PC-3 (cell line): ENCODE results near the gene ADORA1. TPM values are rescaled to one million over a fixed set of nuclear protein-coding genes. Genes with fewer than 3 reads are reported as not detected.

Experiments used
- ATAC-seq: fragments of 200-7000 bp; cut with Tn5 transposase; 2 replicates; pipeline ENCODE4 v1.9.1; 2020; ENCODE audit warnings: mild to moderate bottlenecking, moderate library complexity
- BruUV-seq: library from RNA; stranded (reverse); fragments of 400-500 nt; replicated peaks from 2 replicates; lab custom pipeline; 2021; lab: Mats Ljungman, UMichigan
- CTCF ChIA-PET: fragments of 300-600 bp; sonication (Branson Sonifier 250); formaldehyde crosslinking; loops from one replicate; lab custom pipeline; 2022; ENCODE audit warnings: antibody characterized with exemption; lab: Charles Lee
- POLR2A ChIA-PET: fragments of 300-600 bp; sonication (Branson Sonifier 250); formaldehyde crosslinking; loops from one replicate; lab custom pipeline; 2022; ENCODE audit warnings: antibody characterized with exemption; ENCODE audit not compliant: unreplicated experiment; lab: Charles Lee
- DNase-seq: peaks from one replicate; pipeline ENCODE4 v3.0.0-alpha.2; 2015
- H2AFZ ChIP-seq: fragments of 300-600 bp; sonication (generic); 2 replicates; pipeline ENCODE4 v1.6.0; 2016; ENCODE audit warnings: antibody characterized with exemption, low read length
- H3F3A ChIP-seq: fragments of 300-600 bp; sonication (generic); one replicate; pipeline ENCODE4 v1.6.0; 2017; ENCODE audit warnings: antibody characterized with exemption, low read length, control low read depth, mild to moderate bottlenecking; ENCODE audit not compliant: unreplicated experiment
- H3K27ac ChIP-seq: fragments of 300-600 bp; sonication (generic); 2 replicates; pipeline ENCODE4 v1.5.1; 2016; ENCODE audit warnings: mild to moderate bottlenecking, low read length
- H3K27me3 ChIP-seq: fragments of 300-600 bp; sonication (generic); 2 replicates; pipeline ENCODE4 v1.6.1; 2016; ENCODE audit warnings: low read length, mixed read lengths
- H3K36me3 ChIP-seq: fragments of 300-600 bp; sonication (generic); 2 replicates; pipeline ENCODE4 v1.6.1; 2016; ENCODE audit warnings: low read depth, mixed run types, low read length, mixed read lengths
- H3K4me1 ChIP-seq: fragments of 300-600 bp; sonication (generic); 2 replicates; pipeline ENCODE4 v1.5.1; 2016; ENCODE audit warnings: low read length; ENCODE audit not compliant: insufficient read depth
- H3K4me2 ChIP-seq: fragments of 300-600 bp; sonication (generic); 2 replicates; pipeline ENCODE4 v1.6.0; 2016; ENCODE audit warnings: low read length
- H3K4me3 ChIP-seq: fragments of 300-600 bp; sonication (generic); 2 replicates; pipeline ENCODE4 v1.5.1; 2016; ENCODE audit warnings: mild to moderate bottlenecking, low read length, mixed read lengths
- H3K79me2 ChIP-seq: fragments of 300-600 bp; sonication (generic); 2 replicates; pipeline ENCODE4 v1.6.1; 2017; ENCODE audit warnings: low read length, mixed read lengths
- H3K9ac ChIP-seq: fragments of 300-600 bp; sonication (generic); 2 replicates; pipeline ENCODE4 v1.6.0; 2016; ENCODE audit warnings: mild to moderate bottlenecking, low read length
- H3K9me2 ChIP-seq: fragments of 300-600 bp; sonication (generic); replicated peaks from 2 replicates; pipeline ENCODE4 v1.6.1; 2016; ENCODE audit warnings: mixed run types, low read length, mixed read lengths
- H3K9me3 ChIP-seq: fragments of 300-600 bp; sonication (generic); 2 replicates; pipeline ENCODE4 v1.6.1; 2016; ENCODE audit warnings: low read length, mixed read lengths
- H4K20me1 ChIP-seq: fragments of 300-600 bp; sonication (generic); 2 replicates; pipeline ENCODE4 v1.6.1; 2016; ENCODE audit warnings: low read length, mixed read lengths
- CTCF ChIP-seq: fragments of 300-600 bp; sonication (generic); conservative IDR thresholded peaks from 2 replicates; pipeline ENCODE4 v1.5.1; 2017; ENCODE audit warnings: antibody characterized with exemption, low read depth, mild to moderate bottlenecking, low read length
- EZH2 ChIP-seq: fragments of 300-600 bp; sonication (generic); IDR thresholded peaks from one replicate; pipeline ENCODE4 v1.6.1; 2017; ENCODE audit warnings: antibody characterized with exemption, mild to moderate bottlenecking, low read length; ENCODE audit not compliant: unreplicated experiment
- EZH2phosphoT487 ChIP-seq: fragments of 300-600 bp; sonication (generic); IDR thresholded peaks from 2 replicates; pipeline ENCODE4 v1.6.1; 2018; ENCODE audit warnings: mild to moderate bottlenecking, antibody characterized with exemption, low read length, borderline replicate concordance
- intact Hi-C: fragments of 100-400 bp; cut with micrococcal nuclease; formaldehyde crosslinking; loops from 2 replicates; pipeline ENCODE4 v1.9.0; 2023
- total RNA-seq: library from RNA; depleted of rRNA; stranded (reverse); fragments of >200 nt; gene quantifications from 2 replicates; pipeline ENCODE4 v1.2.3, GENCODE V29; 2014

ADORA1 gene
- total RNA-seq, 1 experiment from 2014 or later: 1.4 TPM

DNA sequence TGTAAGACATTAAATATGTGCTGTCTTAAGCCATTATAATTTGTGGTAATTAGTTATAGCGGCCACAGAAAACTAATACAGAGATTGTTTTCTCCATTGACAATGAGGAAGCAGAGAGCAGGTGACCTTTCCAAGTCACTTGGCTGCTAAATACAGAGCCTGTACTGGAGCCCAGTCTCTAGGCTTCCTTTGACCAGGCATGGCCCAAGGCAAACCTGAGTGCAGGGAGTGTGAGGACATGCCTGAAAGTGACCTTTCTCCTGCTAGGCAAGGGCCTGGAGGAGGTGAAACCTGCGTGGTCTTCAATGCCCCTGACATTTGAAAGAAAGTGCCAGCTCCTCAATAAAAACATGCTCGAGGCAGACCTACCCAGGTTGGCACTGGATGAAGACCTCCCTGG lies 71.5 kb downstream of the ADORA1 start:
- ATAC-seq: no peak

GRCh38 chr1:203199481-203199815 lies 71.9 kb downstream of the ADORA1 start:
- no peaks in the 10 kb centered on the region for H3K79me2 ChIP-seq
- POLR2A ChIA-PET: no interaction called here

More for the DNA sequence above, 71.5 kb downstream of the ADORA1 start:
- TF ChIP-seq EZH2 (no peak), EZH2phosphoT487 (no peak), CTCF (no peak)
- DNase-seq: no peak
- Histone ChIP-seq H3K4me3 (no peak overlapping the region), H3K4me1 (no peaks in the 10 kb centered on the region), H3K9me3 (no peaks in the 10 kb centered on the region), H3F3A (no peaks in the 10 kb centered on the region), H3K9ac (no peak overlapping the region), H3K79me2 (no peaks in the 10 kb centered on the region), H2AFZ (no peak overlapping the region), H3K27me3 (peaks cover 73% of the 10 kb centered on the region), H4K20me1 (no peaks in the 10 kb centered on the region), H3K4me2 (no peak overlapping the region), H3K27ac (no peak overlapping the region), H3K36me3 (no peaks in the 10 kb centered on the region), H3K9me2 (no peaks in the 10 kb centered on the region)
- ChIA-PET CTCF (interaction anchor here (0.6 kb wide), 1 partner anchor 81 kb away, joined by 3 read pairs; no protein-coding TSS in a partner anchor), POLR2A (no interaction called here)
- no TSS peak for BruUV-seq
- intact Hi-C loops: no loop called here

More at GRCh38 chr1:203199481-203199815, 71.9 kb downstream of the ADORA1 start:
- Histone ChIP-seq H3K9me3 (no peaks in the 10 kb centered on the region), H3K4me3 (no peak overlapping the region), H2AFZ (no peak overlapping the region), H3K27me3 (peaks cover 75% of the 10 kb centered on the region), H3K9me2 (no peaks in the 10 kb centered on the region), H3F3A (no peaks in the 10 kb centered on the region), H3K9ac (no peak overlapping the region), H3K4me1 (no peaks in the 10 kb centered on the region), H3K36me3 (no peaks in the 10 kb centered on the region), H3K27ac (no peak overlapping the region), H4K20me1 (no peaks in the 10 kb centered on the region), H3K4me2 (no peak overlapping the region)
- no peak for ATAC-seq
- CTCF ChIA-PET: interaction anchor here (0.6 kb wide), 1 partner anchor 81 kb away, joined by 3 read pairs; no protein-coding TSS in a partner anchor
- TF ChIP-seq EZH2 (no peak), CTCF (no peak), EZH2phosphoT487 (no peak)
- intact Hi-C loops: no loop called here
- no TSS peak for BruUV-seq
- no peak for DNase-seq
